HCT116 (cell line): ENCODE measurements around the gene ADGRG6.

Experiments used
- CBX3 ChIP-seq: IDR thresholded peaks from 2 replicates; pipeline ENCODE4 v1.6.1; 2012; ENCODE audit warnings: low read depth
- EZH2 ChIP-seq: fragments of 200-600 bp; sonication (generic); IDR thresholded peaks from 2 replicates; pipeline ENCODE4 v1.6.1; 2017; ENCODE audit warnings: antibody characterized with exemption, mixed run types
- EZH2phosphoT487 ChIP-seq: fragments of 200-600 bp; IDR thresholded peaks from 2 replicates; pipeline ENCODE4 v1.6.1; 2018; ENCODE audit warnings: antibody characterized with exemption, borderline replicate concordance
- JUND ChIP-seq: IDR thresholded peaks from 2 replicates; pipeline ENCODE4 v1.6.1; 2012
- POLR2A ChIP-seq: IDR thresholded peaks from 2 replicates; pipeline ENCODE4 v1.7.0; 2011; ENCODE audit warnings: borderline replicate concordance; ENCODE audit not compliant: insufficient read depth, insufficient read length; ENCODE audit errors: extremely low read depth
- POLR2AphosphoS5 ChIP-seq: IDR thresholded peaks from 2 replicates; pipeline ENCODE4 v1.6.1; 2011; ENCODE audit warnings: mild to moderate bottlenecking, low read depth, low read length, moderate library complexity
- SIN3A ChIP-seq: IDR thresholded peaks from 2 replicates; pipeline ENCODE4 v1.6.1; 2012; ENCODE audit warnings: low read depth
- YY1 ChIP-seq: IDR thresholded peaks from 2 replicates; pipeline ENCODE4 v1.6.1; 2011; ENCODE audit warnings: low read length, low read depth, moderate library complexity, mild to moderate bottlenecking; ENCODE audit not compliant: insufficient replicate concordance; ENCODE audit errors: extremely low read depth
- TF ChIP-seq, protein P1 (sequence below), 3 experiments: fragments of 200-600 bp in 1 of 3; sonication (generic) in 1 of 3; IDR thresholded peaks in 2 of 3; conservative IDR thresholded peaks in 1 of 3; 2 replicates each; pipeline ENCODE4 v1.5.1; 2012 to 2017; ENCODE audit warnings: low read depth in 2 of 3, low read length in 2 of 3, antibody characterized with exemption in 1 of 3, borderline replicate concordance in 1 of 3, control low read depth in 1 of 3, mild to moderate bottlenecking in 1 of 3, mixed read lengths in 1 of 3, mixed run types in 1 of 3, moderate library complexity in 1 of 3; ENCODE audit not compliant: insufficient read depth in 1 of 3
- TF ChIP-seq, protein P2 (sequence below): IDR thresholded peaks from 2 replicates; pipeline ENCODE4 v1.6.1; 2012
- TF ChIP-seq, protein P3 (sequence below): IDR thresholded peaks from 2 replicates; pipeline ENCODE4 v1.6.1; 2012; ENCODE audit warnings: low read depth

DNA sequence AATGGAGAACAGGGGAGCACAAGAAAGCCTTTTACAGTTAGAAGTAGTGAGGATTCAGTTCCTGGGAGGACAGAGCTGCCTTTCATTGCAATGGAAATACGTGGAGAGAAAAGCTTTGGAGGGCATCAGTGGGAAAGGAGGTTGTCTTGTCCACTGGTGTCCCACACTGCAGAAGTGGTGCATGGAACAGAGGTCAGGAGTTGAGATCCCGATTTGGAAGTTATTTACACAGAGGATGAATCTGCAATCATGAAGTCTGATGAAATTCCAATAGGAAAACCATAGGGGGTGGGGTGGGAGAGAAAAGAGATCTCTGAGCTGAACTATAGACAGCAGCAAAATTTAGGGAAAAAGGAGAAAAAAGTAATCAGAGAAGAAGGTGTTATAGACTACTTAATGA is 33.6 kb downstream of the ADGRG6 start:
- TF ChIP-seq, protein P1, sequence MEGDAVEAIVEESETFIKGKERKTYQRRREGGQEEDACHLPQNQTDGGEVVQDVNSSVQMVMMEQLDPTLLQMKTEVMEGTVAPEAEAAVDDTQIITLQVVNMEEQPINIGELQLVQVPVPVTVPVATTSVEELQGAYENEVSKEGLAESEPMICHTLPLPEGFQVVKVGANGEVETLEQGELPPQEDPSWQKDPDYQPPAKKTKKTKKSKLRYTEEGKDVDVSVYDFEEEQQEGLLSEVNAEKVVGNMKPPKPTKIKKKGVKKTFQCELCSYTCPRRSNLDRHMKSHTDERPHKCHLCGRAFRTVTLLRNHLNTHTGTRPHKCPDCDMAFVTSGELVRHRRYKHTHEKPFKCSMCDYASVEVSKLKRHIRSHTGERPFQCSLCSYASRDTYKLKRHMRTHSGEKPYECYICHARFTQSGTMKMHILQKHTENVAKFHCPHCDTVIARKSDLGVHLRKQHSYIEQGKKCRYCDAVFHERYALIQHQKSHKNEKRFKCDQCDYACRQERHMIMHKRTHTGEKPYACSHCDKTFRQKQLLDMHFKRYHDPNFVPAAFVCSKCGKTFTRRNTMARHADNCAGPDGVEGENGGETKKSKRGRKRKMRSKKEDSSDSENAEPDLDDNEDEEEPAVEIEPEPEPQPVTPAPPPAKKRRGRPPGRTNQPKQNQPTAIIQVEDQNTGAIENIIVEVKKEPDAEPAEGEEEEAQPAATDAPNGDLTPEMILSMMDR (IDR thresholded peaks at IDR 0.05 in 2 of 3, conservative IDR thresholded peaks at IDR 0.05 in 1 of 3; ENCODE audit: borderline replicate concordance in 1 of 3, insufficient read depth in 1 of 3, low read depth in 2 of 3, low read length in 2 of 3), result no peak
- TF ChIP-seq POLR2AphosphoS5, result no peak
- TF ChIP-seq EZH2, result no peak
- no peak for TF ChIP-seq POLR2A
- TF ChIP-seq EZH2phosphoT487, result no peak
- no peak for TF ChIP-seq JUND
- no peak for TF ChIP-seq CBX3
- TF ChIP-seq, protein P2, sequence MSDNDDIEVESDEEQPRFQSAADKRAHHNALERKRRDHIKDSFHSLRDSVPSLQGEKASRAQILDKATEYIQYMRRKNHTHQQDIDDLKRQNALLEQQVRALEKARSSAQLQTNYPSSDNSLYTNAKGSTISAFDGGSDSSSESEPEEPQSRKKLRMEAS, result no peak
- TF ChIP-seq YY1, result no peak
- TF ChIP-seq SIN3A, result no peak
- TF ChIP-seq, protein P3, sequence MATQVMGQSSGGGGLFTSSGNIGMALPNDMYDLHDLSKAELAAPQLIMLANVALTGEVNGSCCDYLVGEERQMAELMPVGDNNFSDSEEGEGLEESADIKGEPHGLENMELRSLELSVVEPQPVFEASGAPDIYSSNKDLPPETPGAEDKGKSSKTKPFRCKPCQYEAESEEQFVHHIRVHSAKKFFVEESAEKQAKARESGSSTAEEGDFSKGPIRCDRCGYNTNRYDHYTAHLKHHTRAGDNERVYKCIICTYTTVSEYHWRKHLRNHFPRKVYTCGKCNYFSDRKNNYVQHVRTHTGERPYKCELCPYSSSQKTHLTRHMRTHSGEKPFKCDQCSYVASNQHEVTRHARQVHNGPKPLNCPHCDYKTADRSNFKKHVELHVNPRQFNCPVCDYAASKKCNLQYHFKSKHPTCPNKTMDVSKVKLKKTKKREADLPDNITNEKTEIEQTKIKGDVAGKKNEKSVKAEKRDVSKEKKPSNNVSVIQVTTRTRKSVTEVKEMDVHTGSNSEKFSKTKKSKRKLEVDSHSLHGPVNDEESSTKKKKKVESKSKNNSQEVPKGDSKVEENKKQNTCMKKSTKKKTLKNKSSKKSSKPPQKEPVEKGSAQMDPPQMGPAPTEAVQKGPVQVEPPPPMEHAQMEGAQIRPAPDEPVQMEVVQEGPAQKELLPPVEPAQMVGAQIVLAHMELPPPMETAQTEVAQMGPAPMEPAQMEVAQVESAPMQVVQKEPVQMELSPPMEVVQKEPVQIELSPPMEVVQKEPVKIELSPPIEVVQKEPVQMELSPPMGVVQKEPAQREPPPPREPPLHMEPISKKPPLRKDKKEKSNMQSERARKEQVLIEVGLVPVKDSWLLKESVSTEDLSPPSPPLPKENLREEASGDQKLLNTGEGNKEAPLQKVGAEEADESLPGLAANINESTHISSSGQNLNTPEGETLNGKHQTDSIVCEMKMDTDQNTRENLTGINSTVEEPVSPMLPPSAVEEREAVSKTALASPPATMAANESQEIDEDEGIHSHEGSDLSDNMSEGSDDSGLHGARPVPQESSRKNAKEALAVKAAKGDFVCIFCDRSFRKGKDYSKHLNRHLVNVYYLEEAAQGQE, result no peak
